CD14-positive monocyte (primary cell): ENCODE results near the gene GPATCH1. TPM values are rescaled to one million over a fixed set of nuclear protein-coding genes. Genes with fewer than 3 reads are reported as not detected.

Source experiments
- DNase-seq, 3 donors: peaks; one replicate each; pipeline ENCODE4 v3.0.0-alpha.2; 2011 to 2022
- H2AFZ ChIP-seq: 2 replicates; pipeline ENCODE4 v1.6.0; 2012; ENCODE audit warnings: mild to moderate bottlenecking, low read depth, low read length, inconsistent platforms; ENCODE audit not compliant: insufficient read depth, poor library complexity, severe bottlenecking
- H3K27ac ChIP-seq, 2 donors: 1 replicate in 1 of 2; 2 replicates in 1 of 2; pipeline ENCODE4 v1.5.1; 2012 to 2013; ENCODE audit warnings: low read length in 2 of 2, control low read depth in 1 of 2, inconsistent platforms in 1 of 2, low read depth in 1 of 2, mild to moderate bottlenecking in 1 of 2
- H3K27me3 ChIP-seq, 2 donors: one replicate each; pipeline versions ENCODE4 v1.6.0 to v1.6.1; 2011 to 2013; ENCODE audit warnings: low read length in 2 of 2; ENCODE audit not compliant: control insufficient read depth in 2 of 2, insufficient read depth in 2 of 2
- H3K36me3 ChIP-seq, 2 donors: replicated peaks in 1 of 2; 1 replicate in 1 of 2; 2 replicates in 1 of 2; pipeline versions ENCODE4 v1.5.1 to v1.6.1; 2012 to 2013; ENCODE audit warnings: low read length in 2 of 2, control low read depth in 1 of 2, inconsistent platforms in 1 of 2, mild to moderate bottlenecking in 1 of 2; ENCODE audit not compliant: insufficient read depth in 2 of 2, control insufficient read depth in 1 of 2
- H3K4me1 ChIP-seq, 2 donors: 1 replicate in 1 of 2; 2 replicates in 1 of 2; pipeline versions ENCODE4 v1.5.1 to v1.6.1; 2012 to 2013; ENCODE audit warnings: low read length in 2 of 2, control low read depth in 1 of 2, inconsistent platforms in 1 of 2, mild to moderate bottlenecking in 1 of 2, moderate library complexity in 1 of 2; ENCODE audit not compliant: insufficient read depth in 2 of 2, control insufficient read depth in 1 of 2
- H3K4me2 ChIP-seq: replicated peaks from 2 replicates; pipeline ENCODE3; 2012; ENCODE audit warnings: low read length, moderate library complexity, mild to moderate bottlenecking; ENCODE audit not compliant: poor library complexity, severe bottlenecking; ENCODE audit errors: extremely low read depth
- H3K4me3 ChIP-seq, 3 experiments: fragments of 200-600 bp in 1 of 3; sonication (generic) in 1 of 3; replicated peaks in 1 of 3; 1 replicate in 2 of 3; 2 replicates in 1 of 3; pipeline ENCODE4 v1.5.1; 2011 to 2013; ENCODE audit warnings: low read length in 3 of 3, mild to moderate bottlenecking in 3 of 3, control low read depth in 2 of 3, low read depth in 2 of 3, inconsistent platforms in 1 of 3, moderate library complexity in 1 of 3
- H3K79me2 ChIP-seq: 2 replicates; pipeline ENCODE4 v1.6.0; 2012; ENCODE audit warnings: mild to moderate bottlenecking, control low read depth, inconsistent platforms, low read length, moderate library complexity; ENCODE audit not compliant: insufficient read depth
- H3K9ac ChIP-seq: 2 replicates; pipeline ENCODE4 v1.6.0; 2017; ENCODE audit warnings: low read length, mild to moderate bottlenecking; ENCODE audit not compliant: insufficient read depth, poor library complexity, severe bottlenecking
- H3K9me3 ChIP-seq, 2 donors: replicated peaks in 1 of 2; 1 replicate in 1 of 2; 2 replicates in 1 of 2; pipeline versions ENCODE4 v1.5.1 to v1.6.1; 2012 to 2013; ENCODE audit warnings: low read length in 2 of 2, control low read depth in 1 of 2; ENCODE audit not compliant: control insufficient read depth in 1 of 2, insufficient read depth in 1 of 2
- H4K20me1 ChIP-seq: 2 replicates; pipeline ENCODE4 v1.6.0; 2012; ENCODE audit warnings: mild to moderate bottlenecking, low read length, control low read depth, moderate library complexity; ENCODE audit not compliant: insufficient read depth
- H3K27ac Mint-ChIP-seq, 7 donors: one replicate each; pipeline ENCODE4 v1.8.0; 2020; ENCODE audit warnings: mild to moderate bottlenecking in 7 of 7, mixed read lengths in 7 of 7, moderate library complexity in 6 of 7, inconsistent platforms in 2 of 7
- H3K27me3 Mint-ChIP-seq, 3 donors: one replicate each; pipeline ENCODE4 v1.8.0; 2021 to 2022; ENCODE audit warnings: low read depth in 3 of 3, mild to moderate bottlenecking in 3 of 3, mixed read lengths in 3 of 3, moderate library complexity in 3 of 3, inconsistent platforms in 1 of 3
- H3K36me3 Mint-ChIP-seq, 2 donors: one replicate each; pipeline ENCODE4 v1.8.0; 2020; ENCODE audit warnings: mixed read lengths in 2 of 2, inconsistent platforms in 1 of 2, mild to moderate bottlenecking in 1 of 2
- H3K4me1 Mint-ChIP-seq: one replicate; pipeline ENCODE4 v1.8.0; 2020; ENCODE audit warnings: mild to moderate bottlenecking, mixed read lengths
- H3K4me3 Mint-ChIP-seq, 2 donors: one replicate each; pipeline ENCODE4 v1.8.0; 2020; ENCODE audit warnings: mild to moderate bottlenecking in 2 of 2, mixed read lengths in 2 of 2, moderate library complexity in 1 of 2
- H3K9me3 Mint-ChIP-seq, 7 donors: one replicate each; pipeline ENCODE4 v1.8.0; 2020 to 2022; ENCODE audit warnings: mixed read lengths in 7 of 7, mild to moderate bottlenecking in 6 of 7, moderate library complexity in 6 of 7, inconsistent platforms in 2 of 7
- WGBS: methylation state at CpG from one replicate; pipeline ENCODE4 v1.1.5; 2013; ENCODE audit warnings: missing lambda C conversion rate; ENCODE audit not compliant: insufficient coverage; 5-methylcytosine and 5-hydroxymethylcytosine counted together
- intact Hi-C, 2 donors: fragments of 100-400 bp; cut with micrococcal nuclease; formaldehyde crosslinking; loops; one replicate each; pipeline versions ENCODE4 v1.15.0 to v1.15.1; 2023
- polyA plus RNA-seq, 3 donors: library from polyadenylated mRNA; depleted of rRNA in 1 of 3; unstranded in 2 of 3; stranded (reverse) in 1 of 3; fragments of 300-500 nt in 2 of 3; fragments of >200 nt in 1 of 3; fragmentation: Illumina TruSeq in 2 of 3; gene quantifications; 1 replicate in 2 of 3; 2 replicates in 1 of 3; pipeline ENCODE4 v1.2.3, GENCODE V29; 2012 to 2021
- TF ChIP-seq, protein P1 (sequence below): fragments of 200-600 bp; IDR thresholded peaks from one replicate; pipeline ENCODE4 v1.8.0; 2022; ENCODE audit warnings: antibody characterized with exemption, mild to moderate bottlenecking

Gene GPATCH1
- polyA plus RNA-seq, 3 donors: 1.4 to 6.8 (median 4.0) TPM

DNA sequence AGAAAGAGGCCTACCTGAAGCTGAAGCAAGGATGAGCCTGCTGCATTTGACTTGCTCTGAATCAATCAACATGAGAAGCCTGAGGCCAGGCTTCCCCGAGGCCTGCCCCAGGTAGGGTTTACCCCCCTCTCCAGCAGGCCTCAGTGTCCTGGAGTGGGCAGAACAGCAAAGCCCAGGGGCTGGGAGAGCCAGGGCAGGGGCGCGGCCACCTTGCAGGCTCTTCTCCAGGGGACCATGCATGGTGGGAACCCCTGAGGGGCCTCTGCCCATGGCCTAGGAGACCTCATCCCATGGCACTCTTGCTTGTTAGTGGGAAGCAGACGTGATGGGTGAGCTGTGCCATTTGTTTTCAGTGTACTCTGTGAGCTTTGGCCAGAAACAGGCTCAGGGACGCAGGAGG is 93.2 kb downstream of the GPATCH1 start:
- Histone ChIP-seq H3K9me3 (no peaks in the 10 kb centered on the region), H3K36me3 (no peaks in the 10 kb centered on the region), H3K4me3 (no peak overlapping the region), H3K27ac (no peak overlapping the region), H3K79me2 (peaks cover 21% of the 10 kb centered on the region), H3K4me1 (peaks cover 31 to 56% of the 10 kb centered on the region in 2 donors), H4K20me1 (no peaks in the 10 kb centered on the region), H3K27me3 (no peaks in the 10 kb centered on the region), H3K9ac (no peak overlapping the region), H2AFZ (no peak overlapping the region), H3K4me2 (no peak overlapping the region)
- H3K36me3 Mint-ChIP-seq: no peaks in the 10 kb centered on the region
- no peak for DNase-seq
- TF ChIP-seq, protein P1, sequence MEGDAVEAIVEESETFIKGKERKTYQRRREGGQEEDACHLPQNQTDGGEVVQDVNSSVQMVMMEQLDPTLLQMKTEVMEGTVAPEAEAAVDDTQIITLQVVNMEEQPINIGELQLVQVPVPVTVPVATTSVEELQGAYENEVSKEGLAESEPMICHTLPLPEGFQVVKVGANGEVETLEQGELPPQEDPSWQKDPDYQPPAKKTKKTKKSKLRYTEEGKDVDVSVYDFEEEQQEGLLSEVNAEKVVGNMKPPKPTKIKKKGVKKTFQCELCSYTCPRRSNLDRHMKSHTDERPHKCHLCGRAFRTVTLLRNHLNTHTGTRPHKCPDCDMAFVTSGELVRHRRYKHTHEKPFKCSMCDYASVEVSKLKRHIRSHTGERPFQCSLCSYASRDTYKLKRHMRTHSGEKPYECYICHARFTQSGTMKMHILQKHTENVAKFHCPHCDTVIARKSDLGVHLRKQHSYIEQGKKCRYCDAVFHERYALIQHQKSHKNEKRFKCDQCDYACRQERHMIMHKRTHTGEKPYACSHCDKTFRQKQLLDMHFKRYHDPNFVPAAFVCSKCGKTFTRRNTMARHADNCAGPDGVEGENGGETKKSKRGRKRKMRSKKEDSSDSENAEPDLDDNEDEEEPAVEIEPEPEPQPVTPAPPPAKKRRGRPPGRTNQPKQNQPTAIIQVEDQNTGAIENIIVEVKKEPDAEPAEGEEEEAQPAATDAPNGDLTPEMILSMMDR: no peak
- no peaks in the 10 kb centered on the region for H3K9me3 Mint-ChIP-seq
- H3K4me3 Mint-ChIP-seq: no peak overlapping the region
- 100% methylated on average over 3 of the region's 5 CpGs for WGBS
- H3K27me3 Mint-ChIP-seq: no peaks in the 10 kb centered on the region
- intact Hi-C loops: loop anchor here in 1 of 2 donors (10.0 kb wide), 2 partner anchors 131 to 199 kb away; partner anchors contain the start of genes CEBPA, CEP89 and FAAP24
- H3K4me1 Mint-ChIP-seq: peaks cover 36% of the 10 kb centered on the region
- peak overlapping the region in 1 of 7 donors; percentile 10 for H3K27ac Mint-ChIP-seq

DNA sequence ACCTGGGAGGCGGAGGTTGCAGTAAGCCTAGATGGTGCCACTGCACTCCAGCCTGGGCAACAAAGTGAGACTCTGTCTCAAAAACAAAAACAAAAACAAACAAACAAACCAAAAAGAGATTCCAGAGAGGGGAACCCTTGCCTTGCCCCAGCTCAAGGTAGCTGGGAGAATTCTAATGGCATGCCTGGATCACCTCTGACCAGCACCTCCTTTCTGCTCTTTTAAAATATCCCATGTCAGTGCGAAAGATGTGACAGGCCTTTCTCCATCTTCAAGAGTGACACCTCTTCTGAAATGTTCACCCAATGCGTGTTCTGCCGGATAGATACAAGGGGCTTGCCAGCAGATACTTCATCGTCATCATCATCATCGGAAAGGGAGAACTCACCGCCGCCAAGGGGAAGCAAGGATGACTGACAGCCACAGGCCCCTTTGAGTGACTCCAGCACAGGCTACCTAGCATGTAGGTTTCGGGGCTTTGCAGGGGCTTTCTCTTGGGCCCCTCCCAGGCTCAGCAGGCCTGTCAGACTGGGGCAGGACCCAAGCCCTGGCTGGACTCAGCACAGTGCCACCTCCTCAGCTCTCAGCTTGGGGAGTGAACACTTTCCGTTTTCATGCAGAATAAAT is 94.3 kb downstream of the GPATCH1 start:
- H3K4me3 ChIP-seq: peak overlapping the region in 1 of 3 experiments; percentile 87
- intact Hi-C loops: loop anchor here (5.0 to 10.0 kb wide), 6 partner anchors 72 to 997 kb away; partner anchors contain the start of genes CEBPA (in 1 of the 2), CEBPG (in 1 of the 2), CEP89 (in 1 of the 2) and FAAP24 (in 1 of the 2)

More for the DNA sequence above, 94.3 kb downstream of the GPATCH1 start:
- TF ChIP-seq, protein P1: no peak
- no peaks in the 10 kb centered on the region for H4K20me1 ChIP-seq
- H3K4me2 ChIP-seq: peak overlapping the region; percentile 81
- DNase-seq: no peak
- H3K79me2 ChIP-seq: peaks cover 21% of the 10 kb centered on the region
- H3K4me1 ChIP-seq: peaks cover 31 to 56% of the 10 kb centered on the region in 2 donors
- Mint-ChIP-seq H3K27ac (peak overlapping the region in 1 of 7 donors; percentile 63), H3K4me1 (peaks cover 36% of the 10 kb centered on the region), H3K36me3 (no peaks in the 10 kb centered on the region), H3K27me3 (no peaks in the 10 kb centered on the region), H3K4me3 (no peak overlapping the region), H3K9me3 (no peaks in the 10 kb centered on the region)
- 74% methylated on average over 9 of the region's 10 CpGs for WGBS
- H3K36me3 ChIP-seq: no peaks in the 10 kb centered on the region
- H3K27me3 ChIP-seq: no peaks in the 10 kb centered on the region
- H2AFZ ChIP-seq: no peak overlapping the region
- no peaks in the 10 kb centered on the region for H3K9me3 ChIP-seq
- no peak overlapping the region for H3K27ac ChIP-seq
- no peak overlapping the region for H3K9ac ChIP-seq
